ENCODE measurements around the gene SYNPO2.

SYNPO2 gene

GRCh38 chr4:118905566-118905965 is 16.9 kb downstream of the SYNPO2 start:
- TF ChIP-seq SIN3A (IDR thresholded peaks at IDR 0.05; ENCODE audit: borderline replicate concordance, insufficient read depth, low read length) (no peak), TAF1 (IDR thresholded peaks at IDR 0.05; ENCODE audit: borderline replicate concordance, insufficient read depth, low read length) (no peak), FOXP2 (optimal IDR thresholded peaks at IDR 0.05; ENCODE audit: borderline replicate concordance, extremely low read depth, extremely low read length, insufficient read depth) (no peak), POLR2AphosphoS5 (IDR thresholded peaks at IDR 0.05; ENCODE audit: low read depth, low read length) (no peak)
- TF ChIP-seq, protein P1, sequence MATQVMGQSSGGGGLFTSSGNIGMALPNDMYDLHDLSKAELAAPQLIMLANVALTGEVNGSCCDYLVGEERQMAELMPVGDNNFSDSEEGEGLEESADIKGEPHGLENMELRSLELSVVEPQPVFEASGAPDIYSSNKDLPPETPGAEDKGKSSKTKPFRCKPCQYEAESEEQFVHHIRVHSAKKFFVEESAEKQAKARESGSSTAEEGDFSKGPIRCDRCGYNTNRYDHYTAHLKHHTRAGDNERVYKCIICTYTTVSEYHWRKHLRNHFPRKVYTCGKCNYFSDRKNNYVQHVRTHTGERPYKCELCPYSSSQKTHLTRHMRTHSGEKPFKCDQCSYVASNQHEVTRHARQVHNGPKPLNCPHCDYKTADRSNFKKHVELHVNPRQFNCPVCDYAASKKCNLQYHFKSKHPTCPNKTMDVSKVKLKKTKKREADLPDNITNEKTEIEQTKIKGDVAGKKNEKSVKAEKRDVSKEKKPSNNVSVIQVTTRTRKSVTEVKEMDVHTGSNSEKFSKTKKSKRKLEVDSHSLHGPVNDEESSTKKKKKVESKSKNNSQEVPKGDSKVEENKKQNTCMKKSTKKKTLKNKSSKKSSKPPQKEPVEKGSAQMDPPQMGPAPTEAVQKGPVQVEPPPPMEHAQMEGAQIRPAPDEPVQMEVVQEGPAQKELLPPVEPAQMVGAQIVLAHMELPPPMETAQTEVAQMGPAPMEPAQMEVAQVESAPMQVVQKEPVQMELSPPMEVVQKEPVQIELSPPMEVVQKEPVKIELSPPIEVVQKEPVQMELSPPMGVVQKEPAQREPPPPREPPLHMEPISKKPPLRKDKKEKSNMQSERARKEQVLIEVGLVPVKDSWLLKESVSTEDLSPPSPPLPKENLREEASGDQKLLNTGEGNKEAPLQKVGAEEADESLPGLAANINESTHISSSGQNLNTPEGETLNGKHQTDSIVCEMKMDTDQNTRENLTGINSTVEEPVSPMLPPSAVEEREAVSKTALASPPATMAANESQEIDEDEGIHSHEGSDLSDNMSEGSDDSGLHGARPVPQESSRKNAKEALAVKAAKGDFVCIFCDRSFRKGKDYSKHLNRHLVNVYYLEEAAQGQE (IDR thresholded peaks at IDR 0.05; ENCODE audit: insufficient read depth in 1 of 2, low read depth in 2 of 2, low read length in 2 of 2), result no peak

- TF ChIP-seq SIN3A (IDR thresholded peaks at IDR 0.05; ENCODE audit: borderline replicate concordance, insufficient read depth, low read length), result no peak
- TF ChIP-seq TAF1 (IDR thresholded peaks at IDR 0.05; ENCODE audit: borderline replicate concordance, insufficient read depth, low read length), result no peak
- no peak for TF ChIP-seq POLR2AphosphoS5 (IDR thresholded peaks at IDR 0.05; ENCODE audit: low read depth, low read length)
- no peak for TF ChIP-seq FOXP2 (optimal IDR thresholded peaks at IDR 0.05; ENCODE audit: borderline replicate concordance, extremely low read depth, extremely low read length, insufficient read depth)
- TF ChIP-seq, protein P1 (IDR thresholded peaks at IDR 0.05; ENCODE audit: insufficient read depth in 1 of 2, low read depth in 2 of 2, low read length in 2 of 2), result no peak
Measured at GRCh38 chr4:118909173-118909956, 20.7 kb downstream of the SYNPO2 start.

GRCh38 chr4:118910221-118910620 is 21.6 kb downstream of the SYNPO2 start:
- no peak for TF ChIP-seq SIN3A (IDR thresholded peaks at IDR 0.05; ENCODE audit: borderline replicate concordance, insufficient read depth, low read length)
- TF ChIP-seq TAF1 (IDR thresholded peaks at IDR 0.05; ENCODE audit: borderline replicate concordance, insufficient read depth, low read length), result no peak
- TF ChIP-seq POLR2AphosphoS5 (IDR thresholded peaks at IDR 0.05; ENCODE audit: low read depth, low read length), result no peak
- TF ChIP-seq, protein P1 (IDR thresholded peaks at IDR 0.05; ENCODE audit: insufficient read depth in 1 of 2, low read depth in 2 of 2, low read length in 2 of 2), result no peak
- no peak for TF ChIP-seq FOXP2 (optimal IDR thresholded peaks at IDR 0.05; ENCODE audit: borderline replicate concordance, extremely low read depth, extremely low read length, insufficient read depth)

DNA sequence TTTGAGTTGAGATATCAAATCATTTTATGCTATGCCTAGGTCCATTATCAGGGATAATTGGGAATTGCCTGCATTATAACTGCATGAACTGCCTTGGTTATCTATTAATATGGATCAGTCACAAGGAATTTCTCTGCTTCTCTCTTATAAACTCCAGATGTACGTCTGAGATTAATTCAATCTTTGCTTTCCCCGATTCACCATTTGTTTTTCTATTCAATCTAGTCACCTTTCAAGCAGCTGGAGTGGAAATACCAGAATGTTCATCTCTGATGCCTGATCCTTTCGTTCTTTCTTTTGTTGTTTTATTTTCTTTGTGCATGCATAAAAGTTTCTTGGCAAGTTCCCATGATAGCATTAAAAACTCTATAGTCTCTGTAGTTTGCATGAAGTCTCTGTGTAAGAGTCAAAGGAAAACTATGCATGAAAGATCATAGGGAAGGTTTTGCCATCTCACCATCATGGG is 22.6 kb downstream of the SYNPO2 start:
- TF ChIP-seq, protein P1 (IDR thresholded peaks at IDR 0.05; ENCODE audit: insufficient read depth in 1 of 2, low read depth in 2 of 2, low read length in 2 of 2), result no peak
- TF ChIP-seq POLR2AphosphoS5 (IDR thresholded peaks at IDR 0.05; ENCODE audit: low read depth, low read length) (no peak), SIN3A (IDR thresholded peaks at IDR 0.05; ENCODE audit: borderline replicate concordance, insufficient read depth, low read length) (no peak), FOXP2 (optimal IDR thresholded peaks at IDR 0.05; ENCODE audit: borderline replicate concordance, extremely low read depth, extremely low read length, insufficient read depth) (no peak), TAF1 (IDR thresholded peaks at IDR 0.05; ENCODE audit: borderline replicate concordance, insufficient read depth, low read length) (no peak)
